WTC11 (cell line): ENCODE results near the gene NKD1. TPM values are rescaled to one million over a fixed set of nuclear protein-coding genes. Genes with fewer than 3 reads are reported as not detected.

Experiments
- ATAC-seq: fragments of 200-7000 bp; cut with Tn5 transposase; 2 replicates; pipeline ENCODE4 v1.10.0; 2021; ENCODE audit warnings: mild to moderate bottlenecking, moderate library complexity
- CTCF ChIA-PET: fragments of 300-600 bp; sonication (Branson Sonifier 250); formaldehyde crosslinking; loops from one replicate; lab custom pipeline; 2021; ENCODE audit warnings: antibody characterized with exemption; lab: Charles Lee
- POLR2A ChIA-PET: fragments of 350-600 bp; sonication (Branson Sonifier 250); formaldehyde crosslinking; loops from one replicate; lab custom pipeline; 2021; ENCODE audit warnings: antibody characterized with exemption; lab: Charles Lee
- DNase-seq: peaks from one replicate; pipeline ENCODE4 v3.0.0; 2021; ENCODE audit warnings: low spot score
- H3K27ac Mint-ChIP-seq: 2 replicates; pipeline ENCODE4 v1.8.0; 2021; ENCODE audit warnings: mixed read lengths
- H3K27me3 Mint-ChIP-seq: 2 replicates; pipeline ENCODE4 v1.8.0; 2021; ENCODE audit warnings: low read depth, mild to moderate bottlenecking, moderate library complexity, mixed read lengths
- H3K36me3 Mint-ChIP-seq: 2 replicates; pipeline ENCODE4 v1.8.0; 2021; ENCODE audit warnings: mixed read lengths
- H3K4me1 Mint-ChIP-seq: 2 replicates; pipeline ENCODE4 v1.8.0; 2022; ENCODE audit warnings: mixed read lengths
- H3K4me3 Mint-ChIP-seq: 2 replicates; pipeline ENCODE4 v1.8.0; 2021; ENCODE audit warnings: mild to moderate bottlenecking, moderate library complexity, mixed read lengths
- H3K9me3 Mint-ChIP-seq: 2 replicates; pipeline ENCODE4 v1.8.0; 2021; ENCODE audit warnings: mixed read lengths
- AR ChIP-seq: fragments of 250-450 bp; sonication (Bioruptor Pico); IDR thresholded peaks from 2 replicates; pipeline ENCODE4 v1.9.0; 2021; ENCODE audit warnings: mild to moderate bottlenecking
- ATF1 ChIP-seq: sonication (generic); formaldehyde crosslinking; IDR thresholded peaks from 2 replicates; pipeline ENCODE4 v1.8.1; 2023; ENCODE audit warnings: mild to moderate bottlenecking, moderate library complexity, missing genetic modification reagents
- ATF3 ChIP-seq: sonication (generic); formaldehyde crosslinking; conservative IDR thresholded peaks from 2 replicates; pipeline ENCODE4 v1.8.1; 2022; ENCODE audit warnings: mild to moderate bottlenecking, missing genetic modification reagents
- FOXP4 ChIP-seq: sonication (generic); formaldehyde crosslinking; IDR thresholded peaks from 2 replicates; pipeline ENCODE4 v1.8.0; 2022; ENCODE audit warnings: mild to moderate bottlenecking, missing genetic modification reagents
- PRDM15 ChIP-seq: sonication (generic); formaldehyde crosslinking; IDR thresholded peaks from 2 replicates; pipeline ENCODE4 v1.8.0; 2022; ENCODE audit warnings: missing genetic modification reagents
- ZBTB21 ChIP-seq: sonication (generic); formaldehyde crosslinking; IDR thresholded peaks from 2 replicates; pipeline ENCODE4 v1.8.1; 2023; ENCODE audit warnings: mild to moderate bottlenecking, missing genetic modification reagents, borderline replicate concordance
- ZNF121 ChIP-seq: sonication (generic); formaldehyde crosslinking; IDR thresholded peaks from 2 replicates; pipeline ENCODE4 v1.8.0; 2023; ENCODE audit warnings: missing genetic modification reagents
- ZNF317 ChIP-seq: sonication (generic); formaldehyde crosslinking; IDR thresholded peaks from 2 replicates; pipeline ENCODE4 v1.8.1; 2023; ENCODE audit warnings: low read depth, mild to moderate bottlenecking, moderate library complexity, missing genetic modification reagents, borderline replicate concordance
- ZNF416 ChIP-seq: fragments of 250-450 bp; sonication (Bioruptor Pico); IDR thresholded peaks from 2 replicates; pipeline ENCODE4 v1.9.0; 2021; ENCODE audit warnings: mild to moderate bottlenecking, inconsistent platforms
- ZNF423 ChIP-seq: fragments of 250-450 bp; sonication (Bioruptor Pico); IDR thresholded peaks from 2 replicates; pipeline ENCODE4 v2.1.2; 2022; ENCODE audit warnings: mild to moderate bottlenecking, moderate library complexity
- ZNF425 ChIP-seq: fragments of 250-450 bp; sonication (Bioruptor Pico); conservative IDR thresholded peaks from 2 replicates; pipeline ENCODE4 v1.9.0; 2021; ENCODE audit warnings: mild to moderate bottlenecking
- total RNA-seq: library from RNA; stranded (reverse); gene quantifications from 3 replicates; pipeline ENCODE4 v1.2.3, GENCODE V29; 2021

The NKD1 gene
- total RNA-seq, 1 experiment from 2014 or later: 6.0 TPM

- H3K27me3 Mint-ChIP-seq: no peaks in the 10 kb centered on the region
- H3K9me3 Mint-ChIP-seq: no peaks in the 10 kb centered on the region
- POLR2A ChIA-PET: no interaction called here
- ATAC-seq: peak; percentile 72
- CTCF ChIA-PET: interaction anchor here (0.6 to 2.2 kb wide), 21 partner anchors 10 to 620 kb away, joined by 3 to 22 read pairs (median 4); partner anchors contain the start of genes CNEP1R1, CYLD and NKD1
- H3K4me3 Mint-ChIP-seq: no peak overlapping the region
- peaks cover 15% of the 10 kb centered on the region for H3K4me1 Mint-ChIP-seq
- no peaks in the 10 kb centered on the region for H3K36me3 Mint-ChIP-seq
- no peak overlapping the region for H3K27ac Mint-ChIP-seq
- peak; percentile 35 for DNase-seq
- TF ChIP-seq FOXP4 (CRISPR knock-in tag) (no peak), ZNF317 (CRISPR knock-in tag) (no peak), ZNF121 (CRISPR knock-in tag) (no peak), ATF3 (CRISPR knock-in tag) (no peak), ZNF423 (CRISPR knock-in tag) (no peak), ATF1 (CRISPR knock-in tag) (no peak)
These were observed 96.5 kb downstream of the NKD1 start for GRCh38 chr16:50644729-50645128.

GRCh38 chr16:50645563-50646220, 97.5 kb downstream of the NKD1 start:
- TF ChIP-seq ZNF423 (CRISPR knock-in tag) (no peak), FOXP4 (CRISPR knock-in tag) (no peak), ATF3 (CRISPR knock-in tag) (no peak), AR (no peak), ZBTB21 (CRISPR knock-in tag) (no peak), ZNF425 (CRISPR knock-in tag) (no peak), ZNF416 (no peak), PRDM15 (CRISPR knock-in tag) (no peak)
- Mint-ChIP-seq H3K4me1 (peaks cover 15% of the 10 kb centered on the region), H3K27ac (no peak overlapping the region; the same call in 1 of the 2 replicates), H3K9me3 (no peaks in the 10 kb centered on the region), H3K36me3 (no peaks in the 10 kb centered on the region), H3K4me3 (no peak overlapping the region), H3K27me3 (no peaks in the 10 kb centered on the region)
- DNase-seq (no peak), ATAC-seq (0 out of 2 replicates have a peak, but pooled peaks have one; percentile 24)
- CTCF ChIA-PET: interaction anchor here (0.6 to 2.2 kb wide), 13 partner anchors 9 to 273 kb away, joined by 3 to 22 read pairs (median 4); partner anchors contain the start of gene NKD1
- POLR2A ChIA-PET: no interaction called here
